ENCODE data around the gene HOXD10. TPM values are rescaled to one million over a fixed set of nuclear protein-coding genes. Genes with fewer than 3 reads are reported as not detected.

Gene HOXD10
- total RNA-seq, 1 donor from 2014 or later = 0.52 TPM

- Histone ChIP-seq H3K9me3 (ENCODE audit: control insufficient read depth in 3 of 3, low read length in 3 of 3) (no peaks in the 10 kb centered on the region), H3K9ac (ENCODE audit: low read depth in 1 of 3, low read length in 3 of 3) (no peak overlapping the region), H3K36me3 (ENCODE audit: control insufficient read depth in 3 of 3, insufficient read depth in 3 of 3, low read length in 3 of 3) (peaks cover 0 to 6% (median 0%) of the 10 kb centered on the region in 3 donors), H3K27me3 (ENCODE audit: control insufficient read depth in 3 of 3, insufficient read depth in 3 of 3, low read length in 3 of 3) (peaks cover 5 to 38% (median 16%) of the 10 kb centered on the region in 3 donors), H3K4me1 (ENCODE audit: control insufficient read depth in 3 of 3, insufficient read depth in 3 of 3, low read length in 3 of 3) (no peaks in the 10 kb centered on the region), H3K27ac (ENCODE audit: low read depth, low read length) (no peak overlapping the region), H3K4me3 (ENCODE audit: low read length in 3 of 3) (no peak overlapping the region)
Measured at GRCh38 chr2:176150584-176151441, 34.2 kb downstream of the HOXD10 start.

GRCh38 chr2:176151442-176152287, 35.1 kb downstream of the HOXD10 start, which contains the start of gene HOXD4:
Gene HOXD4 (plus strand): TSS chr2:176151550. CDS start chr2:176151634, 84 bp downstream.
- Histone ChIP-seq H3K4me3 (ENCODE audit: low read length in 3 of 3) (peak within 1 kb of the TSS in 1 of 3 donors; percentile 13), H3K27me3 (ENCODE audit: control insufficient read depth in 3 of 3, insufficient read depth in 3 of 3, low read length in 3 of 3) (peaks cover 5 to 38% (median 23%) of the 10 kb centered on the region in 3 donors), H3K9ac (ENCODE audit: low read depth in 1 of 3, low read length in 3 of 3) (no peak within 1 kb of the TSS), H3K36me3 (ENCODE audit: control insufficient read depth in 3 of 3, insufficient read depth in 3 of 3, low read length in 3 of 3) (peaks cover 0 to 6% (median 0%) of the 10 kb centered on the region in 3 donors), H3K27ac (ENCODE audit: low read depth, low read length) (no peak within 1 kb of the TSS), H3K9me3 (ENCODE audit: control insufficient read depth in 3 of 3, low read length in 3 of 3) (no peaks in the 10 kb centered on the region), H3K4me1 (ENCODE audit: control insufficient read depth in 3 of 3, insufficient read depth in 3 of 3, low read length in 3 of 3) (no peaks in the 10 kb centered on the region)

- no peak overlapping the region for H3K27ac ChIP-seq (ENCODE audit: low read depth, low read length)
Measured at GRCh38 chr2:176152350-176153181, 36.0 kb downstream of the HOXD10 start.

GRCh38 chr2:176154576-176155252, 38.1 kb downstream of the HOXD10 start:
- Histone ChIP-seq H3K4me3 (ENCODE audit: low read length in 3 of 3) (no peak overlapping the region), H3K9ac (ENCODE audit: low read depth in 1 of 3, low read length in 3 of 3) (no peak overlapping the region), H3K36me3 (ENCODE audit: control insufficient read depth in 3 of 3, insufficient read depth in 3 of 3, low read length in 3 of 3) (peaks cover 0 to 6% (median 0%) of the 10 kb centered on the region in 3 donors), H3K9me3 (ENCODE audit: control insufficient read depth in 3 of 3, low read length in 3 of 3) (no peaks in the 10 kb centered on the region), H3K4me1 (ENCODE audit: control insufficient read depth in 3 of 3, insufficient read depth in 3 of 3, low read length in 3 of 3) (peaks cover 0 to 6% (median 3%) of the 10 kb centered on the region in 3 donors), H3K27ac (ENCODE audit: low read depth, low read length) (no peak overlapping the region), H3K27me3 (ENCODE audit: control insufficient read depth in 3 of 3, insufficient read depth in 3 of 3, low read length in 3 of 3) (peaks cover 15 to 50% (median 29%) of the 10 kb centered on the region in 3 donors)

More at GRCh38 chr2:176152350-176153181, 36.0 kb downstream of the HOXD10 start:
- Histone ChIP-seq H3K9me3 (ENCODE audit: control insufficient read depth in 3 of 3, low read length in 3 of 3) (no peaks in the 10 kb centered on the region), H3K4me1 (ENCODE audit: control insufficient read depth in 3 of 3, insufficient read depth in 3 of 3, low read length in 3 of 3) (no peaks in the 10 kb centered on the region), H3K27me3 (ENCODE audit: control insufficient read depth in 3 of 3, insufficient read depth in 3 of 3, low read length in 3 of 3) (peaks cover 5 to 40% (median 24%) of the 10 kb centered on the region in 3 donors), H3K9ac (ENCODE audit: low read depth in 1 of 3, low read length in 3 of 3) (no peak overlapping the region), H3K4me3 (ENCODE audit: low read length in 3 of 3) (no peak overlapping the region), H3K36me3 (ENCODE audit: control insufficient read depth in 3 of 3, insufficient read depth in 3 of 3, low read length in 3 of 3) (peaks cover 0 to 6% (median 0%) of the 10 kb centered on the region in 3 donors)

GRCh38 chr2:176155356-176156044, 38.9 kb downstream of the HOXD10 start:
- peaks cover 0 to 13% (median 10%) of the 10 kb centered on the region in 3 donors for H3K4me1 ChIP-seq (ENCODE audit: control insufficient read depth in 3 of 3, insufficient read depth in 3 of 3, low read length in 3 of 3)
- peaks cover 19 to 56% (median 35%) of the 10 kb centered on the region in 3 donors for H3K27me3 ChIP-seq (ENCODE audit: control insufficient read depth in 3 of 3, insufficient read depth in 3 of 3, low read length in 3 of 3)
- peaks cover 0 to 2% (median 0%) of the 10 kb centered on the region in 3 donors for H3K36me3 ChIP-seq (ENCODE audit: control insufficient read depth in 3 of 3, insufficient read depth in 3 of 3, low read length in 3 of 3)
- no peak overlapping the region for H3K4me3 ChIP-seq (ENCODE audit: low read length in 3 of 3)
- H3K9ac ChIP-seq (ENCODE audit: low read depth in 1 of 3, low read length in 3 of 3) = no peak overlapping the region
- no peaks in the 10 kb centered on the region for H3K9me3 ChIP-seq (ENCODE audit: control insufficient read depth in 3 of 3, low read length in 3 of 3)
- no peak overlapping the region for H3K27ac ChIP-seq (ENCODE audit: low read depth, low read length)

- Histone ChIP-seq H3K36me3 (ENCODE audit: control insufficient read depth in 3 of 3, insufficient read depth in 3 of 3, low read length in 3 of 3) (peaks cover 0 to 2% (median 0%) of the 10 kb centered on the region in 3 donors), H3K9ac (ENCODE audit: low read depth in 1 of 3, low read length in 3 of 3) (no peak overlapping the region), H3K9me3 (ENCODE audit: control insufficient read depth in 3 of 3, low read length in 3 of 3) (no peaks in the 10 kb centered on the region), H3K27ac (ENCODE audit: low read depth, low read length) (no peak overlapping the region), H3K4me3 (ENCODE audit: low read length in 3 of 3) (no peak overlapping the region), H3K4me1 (ENCODE audit: control insufficient read depth in 3 of 3, insufficient read depth in 3 of 3, low read length in 3 of 3) (peaks cover 0 to 16% (median 10%) of the 10 kb centered on the region in 3 donors), H3K27me3 (ENCODE audit: control insufficient read depth in 3 of 3, insufficient read depth in 3 of 3, low read length in 3 of 3) (peaks cover 25 to 57% (median 39%) of the 10 kb centered on the region in 3 donors)
Measured at GRCh38 chr2:176156301-176156806, 39.8 kb downstream of the HOXD10 start.

GRCh38 chr2:176156807-176157498, 40.4 kb downstream of the HOXD10 start, which contains the start of gene HOXD3:
Gene HOXD3 (plus strand): TSS chr2:176157307. CDS start chr2:176169115, 11,808 bp downstream.
- no peak within 1 kb of the TSS for H3K27ac ChIP-seq (ENCODE audit: low read depth, low read length)
- no peaks in the 10 kb centered on the region for H3K9me3 ChIP-seq (ENCODE audit: control insufficient read depth in 3 of 3, low read length in 3 of 3)
- peaks cover 4 to 19% (median 14%) of the 10 kb centered on the region in 3 donors for H3K4me1 ChIP-seq (ENCODE audit: control insufficient read depth in 3 of 3, insufficient read depth in 3 of 3, low read length in 3 of 3)
- H3K36me3 ChIP-seq (ENCODE audit: control insufficient read depth in 3 of 3, insufficient read depth in 3 of 3, low read length in 3 of 3) = peaks cover 0 to 2% (median 0%) of the 10 kb centered on the region in 3 donors
- peak within 1 kb of the TSS in 1 of 3 donors; percentile 29 for H3K4me3 ChIP-seq (ENCODE audit: low read length in 3 of 3)
- H3K27me3 ChIP-seq (ENCODE audit: control insufficient read depth in 3 of 3, insufficient read depth in 3 of 3, low read length in 3 of 3) = peaks cover 25 to 57% (median 37%) of the 10 kb centered on the region in 3 donors
- H3K9ac ChIP-seq (ENCODE audit: low read depth in 1 of 3, low read length in 3 of 3) = no peak within 1 kb of the TSS

Measured in skeletal muscle tissue (tissue), 4 donors.